GM23338 (cell line): ENCODE measurements around the gene SYT11. TPM values are rescaled to one million over a fixed set of nuclear protein-coding genes. Genes with fewer than 3 reads are reported as not detected.
"Not testable (repeated sequence)": the region's sequence is repeated elsewhere in the genome, so short reads cannot be mapped to it uniquely, and the experiment has no call there.

ENCODE experiments used
- ATAC-seq: fragments of 200-7000 bp; cut with Tn5 transposase; 3 replicates; pipeline ENCODE4 v1.9.1; 2020
- DNase-seq: peaks from one replicate; pipeline ENCODE4 v3.0.0-alpha.2; 2015; ENCODE audit warnings: low spot score
- H2AFZ ChIP-seq: fragments of 200-600 bp; sonication (generic); 2 replicates; pipeline ENCODE4 v1.8.0; 2016; ENCODE audit warnings: antibody characterized with exemption, mild to moderate bottlenecking, moderate library complexity
- H3F3A ChIP-seq: fragments of 200-600 bp; sonication (generic); replicated peaks from 2 replicates; pipeline ENCODE4 v1.8.0; 2017; ENCODE audit warnings: antibody characterized with exemption, mixed run types, low read depth
- H3K27ac ChIP-seq: fragments of 200-600 bp; sonication (generic); 2 replicates; pipeline ENCODE4 v1.6.1; 2016; ENCODE audit warnings: low read depth
- H3K27me3 ChIP-seq: fragments of 200-600 bp; sonication (generic); 2 replicates; pipeline ENCODE4 v1.8.0; 2016; ENCODE audit warnings: mild to moderate bottlenecking, mixed run types, moderate library complexity; ENCODE audit not compliant: insufficient read depth
- H3K36me3 ChIP-seq: fragments of 200-600 bp; sonication (generic); 2 replicates; pipeline ENCODE4 v1.8.0; 2016; ENCODE audit warnings: mild to moderate bottlenecking; ENCODE audit not compliant: insufficient read depth
- H3K4me1 ChIP-seq: fragments of 200-600 bp; sonication (generic); 2 replicates; pipeline ENCODE4 v1.8.0; 2016; ENCODE audit warnings: mild to moderate bottlenecking, moderate library complexity; ENCODE audit not compliant: insufficient read depth
- H3K4me2 ChIP-seq: fragments of 200-600 bp; sonication (generic); 2 replicates; pipeline ENCODE4 v1.7.1; 2017; ENCODE audit warnings: mixed run types
- H3K4me3 ChIP-seq: fragments of 200-600 bp; sonication (generic); 2 replicates; pipeline ENCODE4 v1.6.1; 2016; ENCODE audit warnings: mixed run types
- H3K79me2 ChIP-seq: fragments of 200-600 bp; sonication (generic); replicated peaks from 2 replicates; pipeline ENCODE4 v1.8.0; 2017; ENCODE audit warnings: mild to moderate bottlenecking; ENCODE audit not compliant: insufficient read depth
- H3K9me2 ChIP-seq: fragments of 200-600 bp; sonication (generic); 2 replicates; pipeline ENCODE4 v1.8.0; 2017; ENCODE audit not compliant: insufficient read depth
- H4K20me1 ChIP-seq: fragments of 200-600 bp; sonication (generic); replicated peaks from 2 replicates; pipeline ENCODE4 v1.8.0; 2017; ENCODE audit warnings: mild to moderate bottlenecking; ENCODE audit not compliant: insufficient read depth
- H3K27ac Mint-ChIP-seq: 2 replicates; pipeline ENCODE4 v1.8.0; 2020; ENCODE audit warnings: inconsistent platforms, mild to moderate bottlenecking, moderate library complexity, mixed read lengths
- H3K27me3 Mint-ChIP-seq: 3 replicates; pipeline ENCODE4 v1.8.0; 2022; ENCODE audit warnings: low read depth, mild to moderate bottlenecking, moderate library complexity, mixed read lengths, inconsistent platforms; ENCODE audit not compliant: insufficient read depth, poor library complexity
- H3K36me3 Mint-ChIP-seq: 3 replicates; pipeline ENCODE4 v1.8.0; 2021; ENCODE audit warnings: low read depth, mild to moderate bottlenecking, inconsistent platforms, moderate library complexity, mixed read lengths
- H3K4me1 Mint-ChIP-seq: 3 replicates; pipeline ENCODE4 v1.8.0; 2020; ENCODE audit warnings: mild to moderate bottlenecking, inconsistent platforms, mixed read lengths
- H3K4me3 Mint-ChIP-seq: 3 replicates; pipeline ENCODE4 v1.8.0; 2021; ENCODE audit warnings: moderate library complexity, mild to moderate bottlenecking, inconsistent platforms, mixed read lengths
- H3K9me3 Mint-ChIP-seq: 3 replicates; pipeline ENCODE4 v1.8.0; 2020; ENCODE audit warnings: moderate library complexity, mild to moderate bottlenecking, inconsistent platforms, mixed read lengths
- CTCF ChIP-seq, 2 experiments: fragments of 200-600 bp in 1 of 2; sonication (generic) in 1 of 2; conservative IDR thresholded peaks; 2 replicates each; pipeline versions ENCODE4 v1.5.1 to v1.6.1; 2016 to 2017; ENCODE audit warnings: antibody characterized with exemption in 2 of 2, low read depth in 2 of 2, mild to moderate bottlenecking in 2 of 2, moderate library complexity in 1 of 2
- EZH2 ChIP-seq: fragments of 200-600 bp; sonication (generic); IDR thresholded peaks from one replicate; pipeline ENCODE4 v1.8.0; 2017; ENCODE audit warnings: antibody characterized with exemption, mild to moderate bottlenecking, low read depth; ENCODE audit not compliant: unreplicated experiment
- EZH2phosphoT487 ChIP-seq: fragments of 200-600 bp; sonication (generic); IDR thresholded peaks from one replicate; pipeline ENCODE4 v1.8.1; 2018; ENCODE audit warnings: antibody characterized with exemption; ENCODE audit not compliant: unreplicated experiment
- JUNB ChIP-seq: IDR thresholded peaks from one replicate; pipeline ENCODE4 v1.6.1; 2016; ENCODE audit warnings: antibody characterized with exemption; ENCODE audit not compliant: unreplicated experiment
- REST ChIP-seq: IDR thresholded peaks from one replicate; pipeline ENCODE4 v1.6.1; 2018; ENCODE audit warnings: antibody characterized with exemption; ENCODE audit not compliant: unreplicated experiment
- ZNF331 ChIP-seq: fragments of 250-450 bp; sonication (Bioruptor Pico); IDR thresholded peaks from 2 replicates; pipeline ENCODE4 v1.5.0; 2020; ENCODE audit warnings: low read depth, mild to moderate bottlenecking, moderate library complexity
- polyA plus RNA-seq: library from polyadenylated mRNA; unstranded; fragments of >200 nt; fragmentation: Nextera tagmentation; extraction: Ambion mirVana; gene quantifications from 2 replicates; pipeline ENCODE4 v1.2.1, GENCODE V29; 2016
- total RNA-seq: library from RNA; depleted of rRNA; stranded (reverse); fragments of >200 nt; shearing (Covaris generic); gene quantifications from 2 replicates; pipeline ENCODE4 v1.2.3, GENCODE V29; 2014

SYT11 gene
- total and polyA plus RNA-seq, 2 experiments from 2014 or later, result 3.9 to 15.9 TPM

- TF ChIP-seq REST (no peak), JUNB (no peak), CTCF (conservative IDR thresholded peaks at IDR 0.05; ENCODE audit: low read depth in 2 of 2) (no peak), EZH2phosphoT487 (no peak), ZNF331 (CRISPR knock-in tag) (no peak), EZH2 (no peak)
These were observed 34.2 kb downstream of the SYT11 start (continued) for GRCh38 chr1:155893389-155894142.

DNA sequence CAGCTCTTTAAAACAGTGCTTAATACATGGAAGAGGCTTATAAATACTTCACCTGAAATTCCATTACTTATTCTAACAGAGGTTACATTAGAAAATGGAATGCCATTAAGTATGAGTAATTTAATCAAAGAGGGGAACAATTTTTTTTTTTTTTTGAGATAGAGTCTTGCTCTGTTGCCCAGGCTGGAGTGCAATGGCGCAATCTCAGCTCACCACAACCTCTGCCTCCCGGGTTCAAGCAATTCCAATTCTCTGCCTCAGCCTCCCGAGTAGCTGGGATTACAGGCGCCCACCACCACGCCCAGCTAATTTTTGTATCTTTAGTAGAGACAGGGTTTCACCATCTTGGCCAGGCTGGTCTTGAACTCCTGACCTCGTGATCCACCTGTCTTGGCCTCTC, 36.2 kb downstream of the SYT11 start:
- H3K36me3 Mint-ChIP-seq, result peaks cover 38% of the 10 kb centered on the region
- H3K79me2 ChIP-seq, H3K4me2 ChIP-seq, H3K27ac ChIP-seq, H3K27me3 Mint-ChIP-seq, H3K4me3 ChIP-seq, DNase-seq, H3K9me2 ChIP-seq, H4K20me1 ChIP-seq, H2AFZ ChIP-seq, H3K27ac Mint-ChIP-seq, ATAC-seq, H3K9me3 Mint-ChIP-seq, H3K4me1 Mint-ChIP-seq, H3K4me3 Mint-ChIP-seq, H3K27me3 ChIP-seq, H3K4me1 ChIP-seq, H3F3A ChIP-seq: not testable (repeated sequence)
- peaks cover 11% of the 10 kb centered on the region for H3K36me3 ChIP-seq

- H3K4me1 ChIP-seq, H3K27me3 Mint-ChIP-seq, H3K4me3 Mint-ChIP-seq, H2AFZ ChIP-seq, H3F3A ChIP-seq, H3K79me2 ChIP-seq, H3K27ac Mint-ChIP-seq, H3K4me3 ChIP-seq, ATAC-seq, H3K27ac ChIP-seq, DNase-seq, H3K9me2 ChIP-seq, H3K4me1 Mint-ChIP-seq, H4K20me1 ChIP-seq, H3K27me3 ChIP-seq, H3K9me3 Mint-ChIP-seq, H3K4me2 ChIP-seq: not testable (repeated sequence)
- peaks cover 17% of the 10 kb centered on the region for H3K36me3 ChIP-seq
- peaks cover 47% of the 10 kb centered on the region for H3K36me3 Mint-ChIP-seq
These were observed 37.1 kb downstream of the SYT11 start for GRCh38 chr1:155896476-155896875.
